CD4-positive, CD25-positive, alpha-beta regulatory T cell (primary cell): ENCODE results near the gene IFNW1. TPM values are rescaled to one million over a fixed set of nuclear protein-coding genes. Genes with fewer than 3 reads are reported as not detected.
"Not testable (repeated sequence)": the region's sequence is repeated elsewhere in the genome, so short reads cannot be mapped to it uniquely, and the experiment has no call there.

Experiments used
- ATAC-seq, 2 donors: fragments of 150-1000 bp; cut with Tn5 transposase; one replicate each; pipeline ENCODE4 v1.10.0; 2021; ENCODE audit warnings: low read depth in 2 of 2, moderate number of reproducible peaks in 2 of 2, moderate library complexity in 1 of 2
- DNase-seq, 3 donors: peaks; one replicate each; pipeline versions ENCODE4 v3.0.0 to v3.0.0-alpha.2; 2012 to 2022; ENCODE audit warnings: mixed read lengths in 1 of 3
- H3K27ac ChIP-seq: one replicate; pipeline ENCODE4 v1.7.0; 2013; ENCODE audit warnings: mild to moderate bottlenecking, low read length; ENCODE audit not compliant: insufficient read depth, poor library complexity, severe bottlenecking
- H3K27me3 ChIP-seq: one replicate; pipeline ENCODE4 v1.7.0; 2013; ENCODE audit warnings: low read length; ENCODE audit not compliant: control insufficient read depth, insufficient read depth
- H3K36me3 ChIP-seq: one replicate; pipeline ENCODE4 v1.7.0; 2013; ENCODE audit warnings: mild to moderate bottlenecking, low read length, moderate library complexity; ENCODE audit not compliant: control insufficient read depth, insufficient read depth
- H3K4me1 ChIP-seq: 2 replicates; pipeline ENCODE4 v1.7.0; 2013; ENCODE audit warnings: mild to moderate bottlenecking, low read length; ENCODE audit not compliant: insufficient read depth, control insufficient read depth, poor library complexity, severe bottlenecking
- H3K4me3 ChIP-seq: one replicate; pipeline ENCODE4 v1.7.0; 2013; ENCODE audit warnings: low read depth, mild to moderate bottlenecking, low read length, moderate library complexity
- H3K9me3 ChIP-seq, 2 experiments: 1 replicate in 1 of 2; 2 replicates in 1 of 2; pipeline ENCODE4 v1.7.0; 2013; ENCODE audit warnings: low read length in 2 of 2, mild to moderate bottlenecking in 1 of 2, moderate library complexity in 1 of 2; ENCODE audit not compliant: control insufficient read depth in 2 of 2
- H3K27ac Mint-ChIP-seq, 3 donors: one replicate each; pipeline ENCODE4 v1.8.0; 2020 to 2022; ENCODE audit warnings: mild to moderate bottlenecking in 3 of 3, mixed read lengths in 3 of 3, moderate library complexity in 2 of 3
- H3K27me3 Mint-ChIP-seq: one replicate; pipeline ENCODE4 v1.8.0; 2022; ENCODE audit warnings: mild to moderate bottlenecking, mixed read lengths
- H3K36me3 Mint-ChIP-seq: one replicate; pipeline ENCODE4 v1.8.0; 2020; ENCODE audit warnings: mixed read lengths
- H3K4me1 Mint-ChIP-seq, 4 donors: one replicate each; pipeline ENCODE4 v1.8.0; 2020 to 2022; ENCODE audit warnings: mixed read lengths in 4 of 4, mild to moderate bottlenecking in 1 of 4
- H3K4me3 Mint-ChIP-seq, 4 donors: one replicate each; pipeline ENCODE4 v1.8.0; 2020 to 2022; ENCODE audit warnings: mild to moderate bottlenecking in 4 of 4, mixed read lengths in 4 of 4, moderate library complexity in 3 of 4
- H3K9me3 Mint-ChIP-seq, 7 donors: one replicate each; pipeline ENCODE4 v1.8.0; 2020 to 2022; ENCODE audit warnings: mixed read lengths in 7 of 7, mild to moderate bottlenecking in 3 of 7, moderate library complexity in 2 of 7
- polyA plus RNA-seq, 4 donors: library from polyadenylated mRNA; unstranded; fragments of 300-500 nt; fragmentation: Illumina TruSeq; gene quantifications; one replicate each; pipeline ENCODE4 v1.2.3, GENCODE V29; 2021
- total RNA-seq: library from RNA; stranded (reverse); gene quantifications from one replicate; pipeline ENCODE4 v1.2.3, GENCODE V29; 2022

Gene IFNW1
- total RNA-seq (not detected), polyA plus RNA-seq (not detected)

DNA sequence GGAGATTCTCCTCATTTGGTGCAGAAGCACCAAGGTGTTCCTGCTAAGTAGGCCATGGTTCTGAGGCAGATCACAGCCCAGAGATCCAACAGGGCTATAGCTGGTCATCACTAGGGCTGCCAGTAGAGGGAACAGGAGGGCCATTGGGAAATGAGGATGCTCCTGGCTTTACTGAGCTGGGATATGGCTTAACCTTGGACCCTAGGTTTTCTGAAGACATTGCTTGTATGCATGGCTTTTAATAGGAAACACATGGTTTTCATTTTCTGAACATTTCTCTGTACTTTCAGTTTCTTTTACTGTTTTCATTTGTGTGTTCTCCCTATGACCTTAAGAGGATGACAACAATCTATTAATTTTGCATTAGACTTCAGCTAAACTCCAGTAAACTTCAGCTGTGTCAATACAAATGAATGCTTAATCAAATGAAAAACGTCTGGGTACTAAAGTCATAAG, at the start of gene IFNW1:
IFNW1 (minus strand) TSS at position 406 of the 456 bp plus-strand sequence; CDS start at position 144, 262 bp downstream.
- H3K9me3 Mint-ChIP-seq: peaks cover 0 to 6% (median 1%) of the 10 kb centered on the region in 7 donors
- peaks cover 10% of the 10 kb centered on the region for H3K4me1 ChIP-seq
- H3K4me1 Mint-ChIP-seq: peaks cover 14 to 40% (median 23%) of the 10 kb centered on the region in 4 donors
- no peaks in the 10 kb centered on the region for H3K9me3 ChIP-seq
- H3K36me3 Mint-ChIP-seq: no peaks in the 10 kb centered on the region
- peaks cover 4% of the 10 kb centered on the region for H3K27me3 Mint-ChIP-seq
- H3K4me3 Mint-ChIP-seq: no peak within 1 kb of the TSS
- no peaks in the 10 kb centered on the region for H3K27me3 ChIP-seq
- peak in 1 of 3 donors; percentile 44 for DNase-seq
- no peak for ATAC-seq
- peak within 1 kb of the TSS in 1 of 3 donors; percentile 32 for H3K27ac Mint-ChIP-seq
- no peak within 1 kb of the TSS for H3K4me3 ChIP-seq
- no peaks in the 10 kb centered on the region for H3K36me3 ChIP-seq
- H3K27ac ChIP-seq: no peak within 1 kb of the TSS

DNA sequence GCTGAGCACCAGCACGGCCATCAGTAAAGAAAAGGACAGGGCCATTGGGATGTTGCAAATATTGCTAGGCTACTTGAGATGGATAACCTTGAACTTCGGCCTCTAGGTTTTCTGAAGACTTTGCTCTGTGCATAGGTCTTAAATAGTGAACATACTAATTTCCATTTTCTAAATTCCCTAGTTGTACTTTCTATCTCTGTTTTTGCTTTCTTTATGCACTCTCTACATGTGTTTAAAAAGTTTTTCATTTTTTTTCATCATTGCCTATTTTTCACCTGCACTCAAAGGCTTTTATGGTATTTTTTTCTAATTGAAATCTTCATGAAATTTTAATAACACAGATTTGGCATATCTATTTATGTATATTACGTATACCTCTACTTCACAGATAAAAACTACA, 45.9 kb upstream of the IFNW1 start, which contains the start of gene IFNA4:
IFNA4 (minus strand) TSS at position 101 of the 400 bp plus-strand sequence; CDS start at position 45, 56 bp downstream.
- H3K36me3 ChIP-seq, H3K4me1 Mint-ChIP-seq, H3K4me3 ChIP-seq, H3K4me3 Mint-ChIP-seq, H3K4me1 ChIP-seq, H3K27ac ChIP-seq, H3K36me3 Mint-ChIP-seq, DNase-seq, H3K9me3 Mint-ChIP-seq, H3K27me3 ChIP-seq, H3K27ac Mint-ChIP-seq, H3K9me3 ChIP-seq, ATAC-seq: not testable (repeated sequence)
- H3K27me3 Mint-ChIP-seq: peaks cover 14% of the 10 kb centered on the region

DNA sequence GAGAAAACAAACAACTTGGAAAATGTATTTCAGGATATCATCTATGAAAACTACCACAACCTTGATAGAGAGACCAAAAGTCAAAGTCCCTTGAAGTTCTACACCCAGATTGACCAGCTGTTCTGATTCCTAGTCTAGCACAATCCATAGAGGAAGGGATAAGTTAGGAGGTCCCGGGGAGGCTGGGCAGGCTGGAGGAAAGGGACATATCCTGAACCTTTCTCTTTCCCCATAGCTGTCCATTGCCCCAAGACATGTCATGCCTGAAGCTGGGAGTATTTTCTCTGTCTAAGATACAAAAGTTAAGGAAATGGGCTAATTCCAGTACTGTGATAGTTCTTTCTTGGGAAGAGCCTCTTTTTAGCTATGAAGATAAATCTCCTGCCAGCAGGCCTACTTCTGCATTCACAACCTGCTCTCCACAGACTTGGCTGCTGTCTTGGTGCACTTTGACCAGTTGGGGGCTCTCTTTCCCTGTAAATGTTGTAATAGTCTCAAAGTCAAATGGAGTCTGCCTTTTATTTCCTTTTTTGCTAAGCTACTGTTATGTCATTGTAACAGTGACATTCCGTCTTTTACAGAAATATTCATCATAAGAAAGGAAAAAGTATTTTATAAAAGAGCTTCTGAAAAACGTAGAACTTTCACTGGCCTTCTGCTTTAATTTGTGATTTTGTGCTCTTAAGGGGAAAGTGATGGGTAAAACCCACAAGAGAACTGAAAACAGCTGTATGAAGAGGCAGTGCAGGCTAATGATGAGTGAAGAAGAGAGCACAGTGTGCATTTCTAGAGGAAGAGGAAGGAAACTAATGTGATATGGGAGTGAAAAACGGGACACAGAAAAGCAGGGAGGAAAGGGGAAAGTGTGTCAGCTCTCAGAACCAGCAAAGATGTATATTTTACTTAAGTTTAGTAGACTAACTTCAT, 41.4 kb upstream of the IFNW1 start:
- not testable (repeated sequence) for H3K4me3 Mint-ChIP-seq, H3K27ac Mint-ChIP-seq, H3K36me3 ChIP-seq, H3K9me3 ChIP-seq, H3K27me3 ChIP-seq, H3K4me3 ChIP-seq, H3K36me3 Mint-ChIP-seq, H3K9me3 Mint-ChIP-seq, H3K27ac ChIP-seq, H3K4me1 Mint-ChIP-seq, H3K4me1 ChIP-seq, H3K27me3 Mint-ChIP-seq
- ATAC-seq (peak; percentile 59 to 73), DNase-seq (peak in 2 of 3 donors; percentile 5 to 41)

DNA sequence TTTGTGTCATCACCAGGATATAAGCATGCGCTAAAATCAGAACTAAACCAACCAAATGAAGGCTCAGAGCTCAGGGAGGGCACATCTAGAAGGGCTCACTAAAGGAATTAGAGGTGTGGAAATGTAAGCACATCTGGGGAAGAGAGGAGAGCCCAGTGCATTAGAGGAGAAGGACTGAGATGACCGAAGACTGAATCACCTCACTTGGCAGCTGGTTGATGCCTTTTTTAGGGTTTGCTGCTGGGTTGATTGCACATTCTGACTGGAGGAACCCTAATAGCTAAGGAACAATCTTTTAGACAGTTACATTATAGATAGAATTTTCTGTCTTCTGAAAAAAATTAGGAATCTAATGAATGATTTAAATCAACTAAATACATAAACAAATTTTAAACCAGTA, 33.0 kb upstream of the IFNW1 start:
- Histone ChIP-seq H3K4me3 (no peak overlapping the region), H3K27me3 (peaks cover 3% of the 10 kb centered on the region), H3K27ac (no peak overlapping the region), H3K36me3 (no peaks in the 10 kb centered on the region), H3K9me3 (no peaks in the 10 kb centered on the region), H3K4me1 (no peaks in the 10 kb centered on the region)
- Mint-ChIP-seq H3K9me3 (peaks cover 0 to 1% (median 0%) of the 10 kb centered on the region in 7 donors), H3K27ac (no peak overlapping the region), H3K4me3 (no peak overlapping the region), H3K36me3 (no peaks in the 10 kb centered on the region), H3K4me1 (no peaks in the 10 kb centered on the region), H3K27me3 (peaks cover 6% of the 10 kb centered on the region)
- DNase-seq: no peak
- no peak for ATAC-seq

DNA sequence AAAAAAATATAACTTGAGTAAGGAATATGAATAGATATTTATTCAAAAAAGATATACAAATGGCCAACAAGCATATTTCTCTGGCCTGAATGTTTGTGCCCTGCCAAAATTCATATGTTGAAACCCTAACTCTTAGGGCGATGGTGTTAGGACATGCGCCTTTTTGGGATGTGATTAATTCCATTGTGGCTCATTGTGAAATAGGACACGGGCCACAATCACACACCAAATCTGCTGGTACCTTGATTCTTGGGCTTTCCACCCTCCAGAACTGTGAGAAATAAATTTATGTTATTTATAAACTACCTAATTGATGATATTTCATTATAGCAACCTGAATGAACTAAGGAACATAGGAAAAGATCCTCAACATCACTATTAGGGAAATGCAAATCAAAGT, 30.5 kb upstream of the IFNW1 start:
- H3K36me3 Mint-ChIP-seq: no peaks in the 10 kb centered on the region
- Histone ChIP-seq H3K27ac (no peak overlapping the region), H3K9me3 (no peaks in the 10 kb centered on the region), H3K4me1 (no peaks in the 10 kb centered on the region), H3K27me3 (peaks cover 3% of the 10 kb centered on the region), H3K36me3 (no peaks in the 10 kb centered on the region), H3K4me3 (no peak overlapping the region)
- H3K27me3 Mint-ChIP-seq: peaks cover 6% of the 10 kb centered on the region
- ATAC-seq (no peak), DNase-seq (no peak)
- H3K9me3 Mint-ChIP-seq: no peaks in the 10 kb centered on the region
- H3K27ac Mint-ChIP-seq: no peak overlapping the region
- H3K4me3 Mint-ChIP-seq: no peak overlapping the region
- no peaks in the 10 kb centered on the region for H3K4me1 Mint-ChIP-seq

DNA sequence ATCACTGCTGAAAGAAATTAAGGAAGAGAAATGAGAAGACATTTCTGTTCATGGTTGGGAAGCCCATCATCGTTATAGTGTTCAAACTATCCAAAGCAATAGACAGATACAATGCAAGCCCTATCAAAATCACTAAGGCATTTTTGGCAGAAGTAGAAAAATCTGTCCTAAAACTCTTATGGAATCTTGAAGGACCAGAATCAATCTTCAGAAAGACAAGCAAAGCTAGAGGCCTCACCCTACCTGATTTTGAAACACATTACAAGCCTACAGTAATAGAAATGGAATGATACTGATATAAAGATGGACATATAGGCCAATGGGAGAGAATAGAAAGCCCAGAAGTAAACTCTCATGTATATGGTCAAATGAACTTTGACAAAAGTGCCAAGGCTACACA, 29.7 kb upstream of the IFNW1 start:
- no peaks in the 10 kb centered on the region for H3K4me1 Mint-ChIP-seq

DNA sequence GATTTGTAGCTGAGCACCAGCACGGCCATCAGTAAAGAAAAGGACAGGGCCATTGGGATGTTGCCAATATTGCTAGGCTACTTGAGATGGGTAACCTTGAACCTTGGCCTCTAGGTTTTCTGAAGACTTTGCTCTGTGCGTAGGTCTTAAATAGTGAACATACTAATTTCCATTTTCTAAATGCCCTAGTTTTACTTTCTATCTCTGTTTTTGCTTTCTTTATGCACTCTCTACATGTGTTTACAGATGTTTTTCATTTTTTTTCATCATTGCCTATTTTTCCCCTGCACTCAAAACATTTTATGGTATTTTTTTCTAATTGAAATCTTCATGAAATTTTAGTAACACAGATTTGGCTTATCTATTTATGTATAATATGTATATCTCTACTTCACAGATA, 24.9 kb upstream of the IFNW1 start, which contains the start of gene IFNA21:
IFNA21 (minus strand) TSS at position 101 of the 400 bp plus-strand sequence; CDS start at position 53, 48 bp downstream.
- not testable (repeated sequence) for ATAC-seq, H3K36me3 Mint-ChIP-seq, H3K4me3 Mint-ChIP-seq, H3K9me3 ChIP-seq, H3K4me3 ChIP-seq, H3K9me3 Mint-ChIP-seq, H3K4me1 Mint-ChIP-seq, H3K27ac ChIP-seq, H3K4me1 ChIP-seq, DNase-seq, H3K27ac Mint-ChIP-seq, H3K27me3 ChIP-seq, H3K36me3 ChIP-seq
- H3K27me3 Mint-ChIP-seq: peaks cover 11% of the 10 kb centered on the region

More for the DNA sequence above, 29.7 kb upstream of the IFNW1 start:
- H3K4me1 ChIP-seq: no peaks in the 10 kb centered on the region
- H3K27ac ChIP-seq: no peak overlapping the region
- no peaks in the 10 kb centered on the region for H3K36me3 ChIP-seq
- Mint-ChIP-seq H3K27me3 (peaks cover 7% of the 10 kb centered on the region), H3K9me3 (no peaks in the 10 kb centered on the region), H3K4me3 (no peak overlapping the region), H3K36me3 (no peaks in the 10 kb centered on the region), H3K27ac (no peak overlapping the region)
- H3K4me3 ChIP-seq: no peak overlapping the region
- H3K9me3 ChIP-seq: no peaks in the 10 kb centered on the region
- no peak for ATAC-seq
- H3K27me3 ChIP-seq: peaks cover 3% of the 10 kb centered on the region
- no peak for DNase-seq
